Endometrial microvascular endothelial cells (primary cell): ENCODE measurements around the gene GGT6. TPM values are rescaled to one million over a fixed set of nuclear protein-coding genes. Genes with fewer than 3 reads are reported as not detected.

ENCODE experiments used
- in situ Hi-C: cut with HindIII; loops from 2 replicates; pipeline ENCODE4 v1.10.0; 2017; ENCODE audit warnings: low sequenced_read_pairs, low pct_unique_long_range_greater_than_20kb; ENCODE audit errors: inconsistent ontology term
- total RNA-seq: library from RNA; depleted of rRNA; stranded (reverse); fragments of >200 nt; gene quantifications from one replicate; pipeline ENCODE4 v1.2.3, GENCODE V29; 2015; ENCODE audit errors: inconsistent ontology term

The GGT6 gene
- total RNA-seq, 1 donor from 2014 or later = not detected

GRCh38 chr17:4543557-4544026 lies 16.8 kb downstream of the GGT6 start:
- in situ Hi-C loops = no loop called here

GRCh38 chr17:4542726-4543191 lies 17.6 kb downstream of the GGT6 start:
- in situ Hi-C loops = no loop called here

- in situ Hi-C loops = no loop called here
Observed at GRCh38 chr17:4542003-4542725, 18.2 kb downstream of the GGT6 start.

- in situ Hi-C loops = no loop called here
Observed at GRCh38 chr17:4541328-4542002, 18.9 kb downstream of the GGT6 start.

GRCh38 chr17:4540687-4541327 lies 19.6 kb downstream of the GGT6 start:
- in situ Hi-C loops = no loop called here

- in situ Hi-C loops = no loop called here
Observed at GRCh38 chr17:4540224-4540651, 20.1 kb downstream of the GGT6 start.

- in situ Hi-C loops = loop anchor here (10.0 kb wide), 1 partner anchor 115 kb away; no protein-coding TSS in a partner anchor
Observed at GRCh38 chr17:4539576-4540223, 20.7 kb downstream of the GGT6 start.

GRCh38 chr17:4539025-4539424 lies 21.4 kb downstream of the GGT6 start:
- in situ Hi-C loops = loop anchor here (10.0 kb wide), 1 partner anchor 114 kb away; no protein-coding TSS in a partner anchor

GRCh38 chr17:4538236-4539002 lies 22.0 kb downstream of the GGT6 start:
- in situ Hi-C loops = loop anchor here (10.0 kb wide), 1 partner anchor 114 kb away; no protein-coding TSS in a partner anchor

- in situ Hi-C loops = loop anchor here (10.0 kb wide), 1 partner anchor 113 kb away; no protein-coding TSS in a partner anchor
Observed at GRCh38 chr17:4537451-4538235, 22.7 kb downstream of the GGT6 start.

GRCh38 chr17:4536742-4537411 lies 23.5 kb downstream of the GGT6 start:
- in situ Hi-C loops = loop anchor here (10.0 kb wide), 1 partner anchor 112 kb away; no protein-coding TSS in a partner anchor

GRCh38 chr17:4536259-4536741 lies 24.1 kb downstream of the GGT6 start:
- in situ Hi-C loops = loop anchor here (10.0 kb wide), 1 partner anchor 111 kb away; no protein-coding TSS in a partner anchor

- in situ Hi-C loops = loop anchor here (10.0 kb wide), 1 partner anchor 111 kb away; no protein-coding TSS in a partner anchor
Observed at GRCh38 chr17:4535667-4536258, 24.6 kb downstream of the GGT6 start.

GRCh38 chr17:4534928-4535666 lies 25.3 kb downstream of the GGT6 start:
- in situ Hi-C loops = loop anchor here (10.0 kb wide), 1 partner anchor 110 kb away; no protein-coding TSS in a partner anchor

- in situ Hi-C loops = loop anchor here (10.0 kb wide), 1 partner anchor 110 kb away; no protein-coding TSS in a partner anchor
Observed at GRCh38 chr17:4534515-4534914, 25.9 kb downstream of the GGT6 start.
